ENCODE measurements around the gene GNGT2.

DNA sequence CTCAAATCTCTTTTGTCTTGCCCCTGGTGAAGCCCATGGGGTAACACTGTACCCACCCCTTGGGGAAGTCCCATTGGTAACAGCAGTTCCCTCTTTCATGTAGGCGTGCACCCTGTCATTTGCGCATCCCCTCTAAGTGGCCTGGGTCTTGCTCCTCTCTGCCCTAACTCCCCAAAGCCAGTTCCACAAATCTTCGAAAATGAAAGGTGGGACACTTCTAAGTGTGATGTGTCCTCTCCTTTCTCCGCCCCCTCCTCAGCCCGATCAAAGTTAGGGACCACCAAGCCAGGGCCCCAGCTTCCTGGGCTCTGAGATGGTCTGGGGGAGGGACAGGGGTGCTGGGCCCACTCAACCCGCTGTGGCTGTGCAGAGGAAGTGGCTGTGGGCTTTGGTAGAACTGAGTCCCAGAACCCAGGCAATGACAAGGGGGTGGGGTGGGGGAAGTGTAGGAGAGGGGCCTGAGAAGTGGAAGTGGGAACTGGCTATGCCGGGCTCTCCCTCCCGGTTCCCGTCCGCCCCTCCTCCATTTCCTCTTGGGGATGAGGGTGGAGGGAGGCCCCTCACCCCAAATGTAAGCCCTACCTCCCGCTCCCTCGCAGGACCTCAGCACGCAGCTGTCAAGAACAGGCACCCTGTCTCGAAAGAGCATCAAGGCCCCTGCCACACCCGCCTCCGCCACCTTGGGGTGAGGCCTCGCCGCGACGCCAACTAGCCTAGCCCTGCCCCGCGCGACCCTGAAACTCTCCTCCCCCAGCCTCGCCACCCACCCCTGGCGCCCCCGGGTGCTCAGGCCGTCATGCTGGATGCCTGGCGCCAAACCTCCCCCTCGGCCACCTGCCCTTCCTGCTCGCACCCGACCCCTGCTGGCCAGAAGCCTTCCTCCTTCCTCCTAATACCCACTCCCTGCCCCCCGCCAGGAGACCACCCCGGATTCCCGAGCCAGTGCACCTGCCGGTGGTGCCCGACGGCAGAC, 8.9 kb upstream of the GNGT2 start:
- TF ChIP-seq CTCF (IDR thresholded peaks at IDR 0.05; ENCODE audit: poor library complexity, severe bottlenecking) (no peak), EZH2 (IDR thresholded peaks at IDR 0.05; ENCODE audit: borderline replicate concordance, insufficient read depth, low read length, poor library complexity, severe bottlenecking) (no peak), EP300 (conservative IDR thresholded peaks at IDR 0.05; ENCODE audit: poor library complexity, severe bottlenecking) (no peak)

All from neural cell (in vitro differentiated cells).